ENCODE results near the gene CEP44. TPM values are rescaled to one million over a fixed set of nuclear protein-coding genes. Genes with fewer than 3 reads are reported as not detected.

Gene CEP44
- total RNA-seq, 1 experiment from 2014 or later: 15.8 TPM

DNA sequence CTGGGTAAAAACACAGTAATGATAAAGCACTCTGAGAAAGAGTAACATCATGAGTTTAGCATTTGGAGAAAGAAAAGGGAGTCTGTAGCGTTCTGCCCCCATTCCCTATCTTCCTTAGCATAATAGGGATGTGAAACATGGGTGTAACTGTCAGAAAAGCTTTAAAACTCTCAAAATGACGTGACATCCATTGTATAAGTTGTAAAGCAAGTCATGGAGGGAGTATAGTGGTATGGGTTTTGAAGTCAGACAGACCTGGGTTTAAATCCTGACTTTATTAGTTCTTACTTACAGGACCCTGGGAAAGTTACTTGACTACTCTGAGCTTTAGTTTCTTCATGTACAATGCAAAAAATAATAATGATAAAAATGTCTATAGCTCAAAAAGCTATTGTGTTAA is 17.3 kb upstream of the CEP44 start:
- CTCF ChIA-PET: no interaction called here
- DNase-seq: no peak
- no peaks in the 10 kb centered on the region for H3K4me1 Mint-ChIP-seq (ENCODE audit: low read depth, unreplicated experiment)
- H3K9me3 Mint-ChIP-seq (ENCODE audit: low read depth, unreplicated experiment): no peaks in the 10 kb centered on the region
- H3K27me3 Mint-ChIP-seq (ENCODE audit: unreplicated experiment): no peaks in the 10 kb centered on the region
- intact Hi-C loops (cut with micrococcal nuclease; ENCODE audit: unreplicated experiment): no loop called here
- H3K36me3 Mint-ChIP-seq (ENCODE audit: insufficient read depth, unreplicated experiment): no peaks in the 10 kb centered on the region
- TF ChIP-seq, protein P1, sequence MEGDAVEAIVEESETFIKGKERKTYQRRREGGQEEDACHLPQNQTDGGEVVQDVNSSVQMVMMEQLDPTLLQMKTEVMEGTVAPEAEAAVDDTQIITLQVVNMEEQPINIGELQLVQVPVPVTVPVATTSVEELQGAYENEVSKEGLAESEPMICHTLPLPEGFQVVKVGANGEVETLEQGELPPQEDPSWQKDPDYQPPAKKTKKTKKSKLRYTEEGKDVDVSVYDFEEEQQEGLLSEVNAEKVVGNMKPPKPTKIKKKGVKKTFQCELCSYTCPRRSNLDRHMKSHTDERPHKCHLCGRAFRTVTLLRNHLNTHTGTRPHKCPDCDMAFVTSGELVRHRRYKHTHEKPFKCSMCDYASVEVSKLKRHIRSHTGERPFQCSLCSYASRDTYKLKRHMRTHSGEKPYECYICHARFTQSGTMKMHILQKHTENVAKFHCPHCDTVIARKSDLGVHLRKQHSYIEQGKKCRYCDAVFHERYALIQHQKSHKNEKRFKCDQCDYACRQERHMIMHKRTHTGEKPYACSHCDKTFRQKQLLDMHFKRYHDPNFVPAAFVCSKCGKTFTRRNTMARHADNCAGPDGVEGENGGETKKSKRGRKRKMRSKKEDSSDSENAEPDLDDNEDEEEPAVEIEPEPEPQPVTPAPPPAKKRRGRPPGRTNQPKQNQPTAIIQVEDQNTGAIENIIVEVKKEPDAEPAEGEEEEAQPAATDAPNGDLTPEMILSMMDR (IDR thresholded peaks at IDR 0.05; ENCODE audit: unreplicated experiment): no peak
- no peak overlapping the region for H3K27ac Mint-ChIP-seq (ENCODE audit: unreplicated experiment)
- no peak overlapping the region for H3K4me3 Mint-ChIP-seq (ENCODE audit: low read depth, unreplicated experiment)
- BruUV-seq (replicated peaks): no TSS peak

DNA sequence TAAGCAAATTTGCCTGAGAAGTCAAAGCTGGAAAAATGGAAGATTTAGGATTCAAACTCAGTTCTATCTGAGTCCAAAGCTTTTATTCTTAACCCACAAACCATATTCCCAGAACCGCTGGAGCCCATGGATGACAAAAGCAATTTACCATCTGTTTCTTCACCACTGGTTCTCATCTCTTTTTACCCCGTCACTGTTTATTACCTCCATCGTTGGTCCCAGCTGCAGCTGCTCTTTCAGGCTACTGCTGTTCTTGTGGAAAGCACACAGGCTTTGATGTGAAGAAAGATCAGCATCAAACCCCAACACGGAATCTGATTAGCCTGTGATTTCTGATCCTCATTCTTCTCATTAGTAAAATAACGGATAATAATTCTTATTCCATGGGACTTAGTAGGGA is 9.8 kb upstream of the CEP44 start:
- CTCF ChIA-PET: no interaction called here
- Mint-ChIP-seq H3K9me3 (ENCODE audit: low read depth, unreplicated experiment) (no peaks in the 10 kb centered on the region), H3K27me3 (ENCODE audit: unreplicated experiment) (no peaks in the 10 kb centered on the region), H3K4me3 (ENCODE audit: low read depth, unreplicated experiment) (no peak overlapping the region), H3K27ac (ENCODE audit: unreplicated experiment) (no peak overlapping the region), H3K36me3 (ENCODE audit: insufficient read depth, unreplicated experiment) (no peaks in the 10 kb centered on the region), H3K4me1 (ENCODE audit: low read depth, unreplicated experiment) (no peaks in the 10 kb centered on the region)
- TF ChIP-seq, protein P1 (IDR thresholded peaks at IDR 0.05; ENCODE audit: unreplicated experiment): no peak
- BruUV-seq (replicated peaks): no TSS peak
- DNase-seq: no peak
- intact Hi-C loops (cut with micrococcal nuclease; ENCODE audit: unreplicated experiment): no loop called here

DNA sequence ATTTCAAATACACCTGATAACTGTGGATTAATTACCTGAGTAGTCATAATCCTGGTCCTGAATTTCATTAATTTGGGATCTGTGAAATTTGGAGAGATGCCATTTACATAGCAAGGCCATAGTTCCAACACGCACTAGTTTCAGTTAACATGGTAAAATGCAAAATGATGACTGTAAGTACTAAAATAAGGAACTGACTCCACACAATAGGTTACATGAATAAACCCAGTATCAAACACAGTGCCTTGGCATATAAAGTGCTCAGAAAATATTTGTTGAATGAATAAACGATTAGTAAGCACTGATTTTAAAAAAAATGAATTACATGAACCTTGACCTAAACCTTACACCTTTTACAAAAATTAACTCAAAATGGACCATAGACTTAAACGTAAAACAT is 9.3 kb upstream of the CEP44 start:
- TF ChIP-seq, protein P1 (IDR thresholded peaks at IDR 0.05; ENCODE audit: unreplicated experiment): no peak
- Mint-ChIP-seq H3K4me3 (ENCODE audit: low read depth, unreplicated experiment) (no peak overlapping the region), H3K9me3 (ENCODE audit: low read depth, unreplicated experiment) (no peaks in the 10 kb centered on the region), H3K27ac (ENCODE audit: unreplicated experiment) (no peak overlapping the region), H3K4me1 (ENCODE audit: low read depth, unreplicated experiment) (no peaks in the 10 kb centered on the region), H3K36me3 (ENCODE audit: insufficient read depth, unreplicated experiment) (no peaks in the 10 kb centered on the region), H3K27me3 (ENCODE audit: unreplicated experiment) (no peaks in the 10 kb centered on the region)
- DNase-seq: no peak
- CTCF ChIA-PET: no interaction called here
- intact Hi-C loops (cut with micrococcal nuclease; ENCODE audit: unreplicated experiment): no loop called here
- BruUV-seq (replicated peaks): no TSS peak

DNA sequence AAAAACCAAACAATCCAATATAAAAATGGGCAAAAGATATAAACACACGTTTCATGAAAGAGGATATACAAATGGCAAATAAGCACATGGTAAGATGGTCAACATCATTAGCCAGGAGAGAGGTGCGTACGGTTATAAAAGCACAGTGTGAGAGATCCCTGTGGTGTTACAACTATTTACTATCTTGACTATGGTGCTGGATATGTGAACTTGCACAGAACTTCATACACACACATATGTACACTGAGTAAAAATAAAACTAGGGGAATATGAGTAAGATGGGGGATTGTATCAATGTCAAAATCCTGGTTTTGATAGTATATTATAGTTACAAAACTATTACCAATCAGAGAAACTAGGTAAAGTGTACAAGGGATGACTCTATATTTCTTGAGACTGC is 8.6 kb upstream of the CEP44 start:
- DNase-seq: no peak
- Mint-ChIP-seq H3K36me3 (ENCODE audit: insufficient read depth, unreplicated experiment) (no peaks in the 10 kb centered on the region), H3K4me1 (ENCODE audit: low read depth, unreplicated experiment) (no peaks in the 10 kb centered on the region), H3K27me3 (ENCODE audit: unreplicated experiment) (no peaks in the 10 kb centered on the region), H3K9me3 (ENCODE audit: low read depth, unreplicated experiment) (no peaks in the 10 kb centered on the region), H3K27ac (ENCODE audit: unreplicated experiment) (no peak overlapping the region), H3K4me3 (ENCODE audit: low read depth, unreplicated experiment) (no peak overlapping the region)
- intact Hi-C loops (cut with micrococcal nuclease; ENCODE audit: unreplicated experiment): no loop called here
- CTCF ChIA-PET: no interaction called here
- TF ChIP-seq, protein P1 (IDR thresholded peaks at IDR 0.05; ENCODE audit: unreplicated experiment): no peak
- BruUV-seq (replicated peaks): no TSS peak

DNA sequence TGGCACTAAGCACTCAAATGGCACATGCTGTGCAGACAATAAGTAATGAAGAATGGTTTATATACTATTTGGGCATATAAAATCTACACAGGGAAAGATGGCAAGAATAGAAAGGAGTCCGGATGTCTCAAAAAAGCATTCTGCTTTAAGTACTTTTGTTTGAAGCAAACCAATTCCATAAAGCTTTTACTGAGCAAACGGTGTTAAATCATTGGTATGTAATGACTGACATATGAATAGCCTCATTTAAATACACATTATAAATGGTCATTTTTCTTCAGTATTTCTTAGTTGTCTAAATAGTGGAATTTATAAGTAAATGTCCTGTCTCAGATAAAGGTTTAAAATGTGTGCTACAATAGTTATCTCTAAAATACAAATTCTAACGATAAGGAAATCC is 6.3 kb upstream of the CEP44 start:
- intact Hi-C loops (cut with micrococcal nuclease; ENCODE audit: unreplicated experiment): no loop called here
- no peak overlapping the region for H3K4me3 Mint-ChIP-seq (ENCODE audit: low read depth, unreplicated experiment)
- no peak for DNase-seq
- no peaks in the 10 kb centered on the region for H3K27me3 Mint-ChIP-seq (ENCODE audit: unreplicated experiment)
- CTCF ChIA-PET: no interaction called here
- BruUV-seq (replicated peaks): no TSS peak
- no peaks in the 10 kb centered on the region for H3K36me3 Mint-ChIP-seq (ENCODE audit: insufficient read depth, unreplicated experiment)
- TF ChIP-seq, protein P1 (IDR thresholded peaks at IDR 0.05; ENCODE audit: unreplicated experiment): no peak
- H3K9me3 Mint-ChIP-seq (ENCODE audit: low read depth, unreplicated experiment): no peaks in the 10 kb centered on the region
- H3K27ac Mint-ChIP-seq (ENCODE audit: unreplicated experiment): no peak overlapping the region
- H3K4me1 Mint-ChIP-seq (ENCODE audit: low read depth, unreplicated experiment): no peaks in the 10 kb centered on the region
